GM13977 (cell line): ENCODE measurements around the gene PAQR8.
A peak's percentile ranks its signal among the peaks of the same experiment; 100 is the strongest.

Experiments used
- DNase-seq: peaks from one replicate; pipeline ENCODE4 v3.0.0; 2012; ENCODE audit warnings: low spot score
- CTCF ChIP-seq: IDR thresholded peaks from 2 replicates; pipeline ENCODE4 v1.5.1; 2012; ENCODE audit warnings: mild to moderate bottlenecking, control low read depth; ENCODE audit not compliant: insufficient read depth; ENCODE audit errors: extremely low read depth, missing control alignments
- in situ Hi-C: fragments of 300-500 bp; cut with MboI; formaldehyde crosslinking; loops from one replicate; pipeline ENCODE4 v1.12.0; 2022; ENCODE audit warnings: low sequenced_read_pairs, low pct_unique_long_range_greater_than_20kb, mixed read lengths, inconsistent platforms; ENCODE audit not compliant: unreplicated experiment

The PAQR8 gene

DNA sequence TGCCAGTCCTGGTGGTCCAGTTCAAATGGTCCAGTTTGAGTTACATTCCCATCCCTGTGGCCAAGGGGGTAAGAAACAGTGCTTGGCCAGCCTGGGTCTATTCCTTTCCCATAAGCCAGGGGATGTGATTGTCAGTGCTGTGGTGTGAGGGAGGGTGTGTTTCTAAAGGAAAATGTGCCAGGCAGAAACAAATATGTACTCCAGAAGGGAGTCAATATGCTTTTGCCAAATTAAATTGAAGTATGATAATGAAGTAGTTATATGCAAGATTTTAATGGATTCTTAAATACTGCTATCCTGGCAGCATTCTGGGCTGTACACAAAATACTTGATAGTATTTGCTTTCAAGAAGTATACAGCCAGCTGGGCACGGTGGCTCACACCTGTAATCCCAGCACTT is 16.6 kb upstream of the PAQR8 start:
- in situ Hi-C loops = no loop called here
- no peak for TF ChIP-seq CTCF
- DNase-seq = no peak

DNA sequence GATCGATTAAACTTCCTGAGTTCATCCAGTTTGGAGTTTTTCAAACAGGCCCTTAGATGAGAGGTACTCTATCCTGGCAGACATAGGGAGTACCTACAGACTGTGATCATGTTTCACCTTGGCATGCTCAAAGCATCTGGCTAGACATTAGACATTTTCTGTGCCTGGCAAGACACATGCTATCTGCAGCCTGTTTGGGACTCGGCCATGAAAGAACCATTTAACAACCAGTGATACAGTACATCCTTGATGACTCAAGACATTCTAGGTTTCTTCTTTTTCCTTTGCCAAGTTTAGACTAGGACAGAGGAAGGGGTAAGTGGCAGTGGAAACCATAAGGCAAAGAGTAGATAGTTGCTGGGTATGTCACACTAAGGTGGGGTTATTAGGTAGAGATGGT is 15.4 kb upstream of the PAQR8 start:
- no peak for DNase-seq
- no peak for TF ChIP-seq CTCF
- in situ Hi-C loops = no loop called here

DNA sequence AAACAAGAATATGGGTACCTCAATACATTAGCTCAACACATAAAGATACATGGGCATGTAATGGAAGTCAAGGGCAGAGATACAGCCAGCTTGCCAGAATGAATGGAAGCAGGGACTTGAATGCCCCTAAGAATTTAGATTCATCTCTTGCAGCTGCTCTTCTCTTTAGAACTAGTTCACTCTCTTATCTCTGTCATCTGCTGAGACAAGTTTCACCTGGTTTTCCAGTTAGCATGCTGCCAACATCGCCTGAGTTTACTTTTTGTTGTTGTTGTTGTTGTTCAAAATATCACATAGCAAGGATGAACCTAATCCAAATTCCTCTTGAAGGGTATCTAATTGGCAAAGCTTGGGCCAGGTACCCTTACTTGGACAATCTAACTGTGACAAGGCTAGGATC is 14.1 kb upstream of the PAQR8 start:
- no peak for DNase-seq
- in situ Hi-C loops = no loop called here
- no peak for TF ChIP-seq CTCF

DNA sequence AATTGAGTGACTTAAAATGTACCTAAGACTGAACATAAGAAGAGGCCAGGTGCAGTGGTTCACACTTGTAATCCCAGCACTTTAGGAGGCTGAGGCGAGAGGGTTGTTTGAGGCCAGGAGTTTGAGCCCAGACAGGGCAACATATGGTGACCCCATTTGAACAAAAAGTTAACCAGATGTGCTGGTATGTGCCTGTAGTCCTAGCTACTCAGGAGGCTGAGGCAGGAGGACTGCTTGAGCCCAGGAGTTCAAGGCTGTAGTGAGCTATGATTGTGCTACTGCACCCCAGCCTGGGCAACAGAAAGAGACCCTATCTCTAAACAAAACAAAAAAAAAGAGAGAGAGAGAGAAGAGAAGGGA is 10.1 kb upstream of the PAQR8 start:
- DNase-seq = no peak
- in situ Hi-C loops = no loop called here
- TF ChIP-seq CTCF = no peak

GRCh38 chr6:52352239-52353018 is 9.5 kb upstream of the PAQR8 start:
- no peak for TF ChIP-seq CTCF
- in situ Hi-C loops = no loop called here
- peak; percentile 38 for DNase-seq

DNA sequence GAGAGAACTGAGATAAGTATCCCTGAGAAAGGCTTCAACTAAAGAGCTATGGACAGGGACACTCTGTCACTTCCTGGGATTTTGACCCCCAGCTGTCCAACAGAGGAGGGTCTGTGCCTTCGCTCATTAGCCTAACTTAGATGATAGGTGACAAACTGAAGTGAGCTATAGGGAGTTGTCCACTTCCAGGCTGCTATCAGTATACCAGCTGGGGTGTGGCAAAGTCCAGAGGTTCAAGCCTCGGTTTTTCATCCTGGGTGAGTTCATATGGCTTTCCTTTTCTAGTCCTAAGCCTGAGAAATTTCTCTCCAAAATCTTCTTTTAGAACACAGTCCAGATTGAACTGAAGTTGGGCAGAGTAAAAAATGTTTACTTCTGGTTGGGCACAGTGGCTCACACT is 5.9 kb upstream of the PAQR8 start:
- in situ Hi-C loops = loop anchor here (5.0 kb wide), 1 partner anchor 36 kb away; no protein-coding TSS in a partner anchor
- no peak for TF ChIP-seq CTCF
- DNase-seq = no peak
